ENCODE results near the gene RNF180.

Gene RNF180

GRCh38 chr5:64147379-64147778 lies 18.3 kb upstream of the RNF180 start:
- DNase-seq (ENCODE audit: extremely low read depth, low read depth): no peak
- TF ChIP-seq CTCF (IDR thresholded peaks at IDR 0.05; ENCODE audit: low read depth, low read length): no peak

DNA sequence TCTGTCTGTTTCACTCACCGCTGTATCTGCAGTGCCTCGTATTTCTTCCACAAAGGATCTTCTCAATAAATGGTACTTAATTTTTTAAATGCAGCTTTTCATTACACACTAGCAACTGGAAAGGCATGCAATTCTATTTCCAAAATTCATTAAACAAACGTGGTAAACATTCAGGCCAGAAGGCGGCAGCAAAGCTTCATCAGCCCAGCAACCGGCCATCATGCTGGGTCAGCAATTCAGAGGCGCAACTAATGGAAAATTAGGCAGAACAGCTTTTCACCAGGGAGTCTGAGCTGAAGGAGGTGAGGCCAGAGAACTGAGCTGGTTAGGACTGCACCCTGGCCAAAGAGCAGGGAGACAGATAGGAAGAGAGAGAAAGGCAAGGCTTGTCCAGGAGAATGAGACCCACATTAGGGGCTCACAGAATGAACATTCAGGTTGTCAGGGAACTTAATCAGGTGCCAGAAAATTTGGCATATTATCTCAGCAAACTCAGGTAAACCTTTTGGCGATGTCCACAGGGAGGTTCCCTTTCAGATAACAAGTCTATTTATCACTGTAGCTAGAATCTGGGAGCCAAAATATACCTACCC lies 17.7 kb upstream of the RNF180 start:
- peak; percentile 82 for TF ChIP-seq CTCF (IDR thresholded peaks at IDR 0.05; ENCODE audit: low read depth, low read length)
- peak; percentile 5 for DNase-seq (ENCODE audit: extremely low read depth, low read depth)

DNA sequence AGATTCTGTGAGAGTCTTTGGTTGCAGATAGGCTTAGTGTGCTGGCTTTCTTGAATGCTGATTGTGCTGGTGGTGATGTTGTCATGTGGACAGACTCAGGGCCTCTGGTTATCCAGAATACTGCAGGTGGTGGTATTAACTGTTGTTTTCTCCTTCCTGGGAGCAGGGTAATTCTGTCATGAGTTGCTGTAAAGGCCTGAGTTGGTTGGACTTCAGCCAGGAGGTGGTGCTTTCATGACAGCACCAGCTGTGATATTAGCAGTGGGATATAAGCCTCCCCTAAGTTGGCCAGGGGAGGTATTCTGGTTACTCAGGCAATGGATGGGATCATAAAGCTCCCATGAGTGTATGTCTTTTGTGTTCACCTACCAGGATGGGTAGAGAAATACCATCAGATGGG lies 16.4 kb upstream of the RNF180 start:
- DNase-seq (ENCODE audit: extremely low read depth, low read depth): no peak

GRCh38 chr5:64149857-64150521 lies 15.7 kb upstream of the RNF180 start:
- no peak for DNase-seq (ENCODE audit: extremely low read depth, low read depth)
- no peak for TF ChIP-seq CTCF (IDR thresholded peaks at IDR 0.05; ENCODE audit: low read depth, low read length)

More for the DNA sequence above, 16.4 kb upstream of the RNF180 start:
- TF ChIP-seq CTCF (IDR thresholded peaks at IDR 0.05; ENCODE audit: low read depth, low read length): no peak

DNA sequence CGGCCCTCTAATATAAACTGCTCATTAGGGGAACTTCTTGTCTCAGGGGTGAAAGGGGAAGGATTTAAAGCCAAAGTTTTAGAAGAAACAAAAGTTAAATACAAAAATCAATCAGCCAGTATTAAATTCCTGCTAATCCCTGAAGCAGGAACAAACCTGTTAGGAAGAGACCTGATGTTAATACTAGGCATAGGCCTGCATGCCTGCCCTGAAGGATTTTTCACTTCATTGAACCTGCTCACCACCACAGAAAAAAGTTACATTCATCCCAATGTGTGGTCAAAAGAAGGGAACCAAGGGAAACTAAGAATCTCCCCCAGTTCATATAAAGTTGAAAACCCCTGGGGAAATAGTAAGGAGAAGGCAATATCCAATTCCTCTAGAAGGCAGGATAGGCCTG lies 9.4 kb upstream of the RNF180 start:
- DNase-seq (ENCODE audit: extremely low read depth, low read depth): no peak
- no peak for TF ChIP-seq CTCF (IDR thresholded peaks at IDR 0.05; ENCODE audit: low read depth, low read length)

DNA sequence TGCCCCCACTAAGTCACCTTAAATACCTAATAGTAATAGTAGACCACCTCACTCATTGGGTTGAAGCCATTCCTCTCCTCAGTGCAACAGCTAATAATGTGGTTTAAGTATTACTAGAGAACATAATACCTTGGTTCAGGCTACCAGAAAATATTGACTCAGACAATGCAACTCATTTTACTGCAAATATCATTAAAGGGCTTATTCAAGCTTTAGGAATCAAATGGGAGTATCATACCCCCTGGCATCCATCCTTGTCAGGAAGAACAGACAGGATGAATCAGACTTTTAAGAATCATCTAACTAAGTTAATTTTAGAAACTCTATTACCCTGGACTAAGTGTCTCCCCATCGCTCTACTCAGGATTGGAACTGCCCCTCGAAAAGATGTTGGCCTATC lies 6.8 kb upstream of the RNF180 start:
- no peak for DNase-seq (ENCODE audit: extremely low read depth, low read depth)
- no peak for TF ChIP-seq CTCF (IDR thresholded peaks at IDR 0.05; ENCODE audit: low read depth, low read length)

DNA sequence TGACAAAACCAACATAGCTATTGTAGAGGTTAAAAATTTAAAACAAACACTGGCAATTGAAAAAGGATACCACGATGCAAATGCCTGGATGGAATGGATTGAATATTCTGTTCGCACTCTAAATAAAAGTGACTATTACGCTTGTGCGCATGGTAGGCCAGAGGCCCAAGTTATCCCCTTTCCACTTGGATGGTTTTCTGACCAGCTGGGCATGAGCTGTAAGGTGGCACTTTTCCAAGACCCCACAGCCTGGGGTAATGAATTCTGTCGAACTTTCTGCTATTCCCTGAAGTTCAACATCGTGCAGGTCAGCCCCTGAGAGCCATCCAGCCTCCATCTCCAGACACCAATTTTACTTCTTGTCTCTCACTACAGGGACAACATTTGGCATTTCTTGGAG lies 5.4 kb upstream of the RNF180 start:
- DNase-seq (ENCODE audit: extremely low read depth, low read depth): no peak
- no peak for TF ChIP-seq CTCF (IDR thresholded peaks at IDR 0.05; ENCODE audit: low read depth, low read length)
